ENCODE data around the gene TMEM17.

DNA sequence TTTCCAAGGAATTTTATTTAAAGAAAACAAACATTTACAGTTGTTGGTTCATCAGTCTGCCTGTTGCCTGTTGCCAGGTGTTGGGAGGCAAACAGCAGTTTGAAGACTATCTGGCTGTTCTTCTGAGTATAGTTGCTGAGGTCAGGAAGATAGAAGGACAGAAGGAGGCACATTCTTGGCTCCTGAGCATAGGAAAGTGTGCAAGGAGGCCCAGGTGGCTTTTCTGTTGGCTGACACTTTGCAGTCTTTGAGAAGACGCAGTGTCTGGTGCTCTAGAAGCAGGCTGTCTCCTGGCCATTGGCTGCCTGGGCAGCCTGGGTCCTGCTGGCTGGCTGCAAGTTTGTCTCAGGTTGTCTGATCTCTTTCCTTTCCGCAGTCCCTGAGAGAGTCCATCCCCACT lies 36.4 kb downstream of the TMEM17 start:
- TF ChIP-seq, protein P1, sequence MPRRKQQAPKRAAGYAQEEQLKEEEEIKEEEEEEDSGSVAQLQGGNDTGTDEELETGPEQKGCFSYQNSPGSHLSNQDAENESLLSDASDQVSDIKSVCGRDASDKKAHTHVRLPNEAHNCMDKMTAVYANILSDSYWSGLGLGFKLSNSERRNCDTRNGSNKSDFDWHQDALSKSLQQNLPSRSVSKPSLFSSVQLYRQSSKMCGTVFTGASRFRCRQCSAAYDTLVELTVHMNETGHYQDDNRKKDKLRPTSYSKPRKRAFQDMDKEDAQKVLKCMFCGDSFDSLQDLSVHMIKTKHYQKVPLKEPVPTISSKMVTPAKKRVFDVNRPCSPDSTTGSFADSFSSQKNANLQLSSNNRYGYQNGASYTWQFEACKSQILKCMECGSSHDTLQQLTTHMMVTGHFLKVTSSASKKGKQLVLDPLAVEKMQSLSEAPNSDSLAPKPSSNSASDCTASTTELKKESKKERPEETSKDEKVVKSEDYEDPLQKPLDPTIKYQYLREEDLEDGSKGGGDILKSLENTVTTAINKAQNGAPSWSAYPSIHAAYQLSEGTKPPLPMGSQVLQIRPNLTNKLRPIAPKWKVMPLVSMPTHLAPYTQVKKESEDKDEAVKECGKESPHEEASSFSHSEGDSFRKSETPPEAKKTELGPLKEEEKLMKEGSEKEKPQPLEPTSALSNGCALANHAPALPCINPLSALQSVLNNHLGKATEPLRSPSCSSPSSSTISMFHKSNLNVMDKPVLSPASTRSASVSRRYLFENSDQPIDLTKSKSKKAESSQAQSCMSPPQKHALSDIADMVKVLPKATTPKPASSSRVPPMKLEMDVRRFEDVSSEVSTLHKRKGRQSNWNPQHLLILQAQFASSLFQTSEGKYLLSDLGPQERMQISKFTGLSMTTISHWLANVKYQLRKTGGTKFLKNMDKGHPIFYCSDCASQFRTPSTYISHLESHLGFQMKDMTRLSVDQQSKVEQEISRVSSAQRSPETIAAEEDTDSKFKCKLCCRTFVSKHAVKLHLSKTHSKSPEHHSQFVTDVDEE (CRISPR knock-in tag; IDR thresholded peaks at IDR 0.05): no peak
- no peak for TF ChIP-seq ZFP30 (CRISPR knock-in tag; IDR thresholded peaks at IDR 0.05)
- TF ChIP-seq RARB (CRISPR knock-in tag; IDR thresholded peaks at IDR 0.05): no peak
- TF ChIP-seq, protein P2, sequence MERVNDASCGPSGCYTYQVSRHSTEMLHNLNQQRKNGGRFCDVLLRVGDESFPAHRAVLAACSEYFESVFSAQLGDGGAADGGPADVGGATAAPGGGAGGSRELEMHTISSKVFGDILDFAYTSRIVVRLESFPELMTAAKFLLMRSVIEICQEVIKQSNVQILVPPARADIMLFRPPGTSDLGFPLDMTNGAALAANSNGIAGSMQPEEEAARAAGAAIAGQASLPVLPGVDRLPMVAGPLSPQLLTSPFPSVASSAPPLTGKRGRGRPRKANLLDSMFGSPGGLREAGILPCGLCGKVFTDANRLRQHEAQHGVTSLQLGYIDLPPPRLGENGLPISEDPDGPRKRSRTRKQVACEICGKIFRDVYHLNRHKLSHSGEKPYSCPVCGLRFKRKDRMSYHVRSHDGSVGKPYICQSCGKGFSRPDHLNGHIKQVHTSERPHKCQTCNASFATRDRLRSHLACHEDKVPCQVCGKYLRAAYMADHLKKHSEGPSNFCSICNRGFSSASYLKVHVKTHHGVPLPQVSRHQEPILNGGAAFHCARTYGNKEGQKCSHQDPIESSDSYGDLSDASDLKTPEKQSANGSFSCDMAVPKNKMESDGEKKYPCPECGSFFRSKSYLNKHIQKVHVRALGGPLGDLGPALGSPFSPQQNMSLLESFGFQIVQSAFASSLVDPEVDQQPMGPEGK (CRISPR knock-in tag; IDR thresholded peaks at IDR 0.05; ENCODE audit: borderline replicate concordance): no peak
- no peak for TF ChIP-seq ZFP3 (CRISPR knock-in tag; IDR thresholded peaks at IDR 0.05)
- no peak for TF ChIP-seq TCF4 (CRISPR knock-in tag; IDR thresholded peaks at IDR 0.05; ENCODE audit: borderline replicate concordance)
- TF ChIP-seq ESRRG (CRISPR knock-in tag; IDR thresholded peaks at IDR 0.05): no peak
- TF ChIP-seq ZC3H10 (CRISPR knock-in tag; IDR thresholded peaks at IDR 0.05): no peak
- no peak for TF ChIP-seq BACH2 (CRISPR knock-in tag; IDR thresholded peaks at IDR 0.05; ENCODE audit: borderline replicate concordance)
- TF ChIP-seq ZNF565 (CRISPR knock-in tag; conservative IDR thresholded peaks at IDR 0.05; ENCODE audit: low read depth): no peak
- TF ChIP-seq, protein P3, sequence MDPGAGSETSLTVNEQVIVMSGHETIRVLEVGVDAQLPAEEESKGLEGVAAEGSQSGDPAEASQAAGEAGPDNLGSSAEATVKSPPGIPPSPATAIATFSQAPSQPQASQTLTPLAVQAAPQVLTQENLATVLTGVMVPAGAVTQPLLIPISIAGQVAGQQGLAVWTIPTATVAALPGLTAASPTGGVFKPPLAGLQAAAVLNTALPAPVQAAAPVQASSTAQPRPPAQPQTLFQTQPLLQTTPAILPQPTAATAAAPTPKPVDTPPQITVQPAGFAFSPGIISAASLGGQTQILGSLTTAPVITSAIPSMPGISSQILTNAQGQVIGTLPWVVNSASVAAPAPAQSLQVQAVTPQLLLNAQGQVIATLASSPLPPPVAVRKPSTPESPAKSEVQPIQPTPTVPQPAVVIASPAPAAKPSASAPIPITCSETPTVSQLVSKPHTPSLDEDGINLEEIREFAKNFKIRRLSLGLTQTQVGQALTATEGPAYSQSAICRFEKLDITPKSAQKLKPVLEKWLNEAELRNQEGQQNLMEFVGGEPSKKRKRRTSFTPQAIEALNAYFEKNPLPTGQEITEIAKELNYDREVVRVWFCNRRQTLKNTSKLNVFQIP (CRISPR knock-in tag; IDR thresholded peaks at IDR 0.05; ENCODE audit: borderline replicate concordance, low read depth): no peak
- no peak for TF ChIP-seq PPARA (CRISPR knock-in tag; IDR thresholded peaks at IDR 0.05; ENCODE audit: borderline replicate concordance)
- TF ChIP-seq, protein P4, sequence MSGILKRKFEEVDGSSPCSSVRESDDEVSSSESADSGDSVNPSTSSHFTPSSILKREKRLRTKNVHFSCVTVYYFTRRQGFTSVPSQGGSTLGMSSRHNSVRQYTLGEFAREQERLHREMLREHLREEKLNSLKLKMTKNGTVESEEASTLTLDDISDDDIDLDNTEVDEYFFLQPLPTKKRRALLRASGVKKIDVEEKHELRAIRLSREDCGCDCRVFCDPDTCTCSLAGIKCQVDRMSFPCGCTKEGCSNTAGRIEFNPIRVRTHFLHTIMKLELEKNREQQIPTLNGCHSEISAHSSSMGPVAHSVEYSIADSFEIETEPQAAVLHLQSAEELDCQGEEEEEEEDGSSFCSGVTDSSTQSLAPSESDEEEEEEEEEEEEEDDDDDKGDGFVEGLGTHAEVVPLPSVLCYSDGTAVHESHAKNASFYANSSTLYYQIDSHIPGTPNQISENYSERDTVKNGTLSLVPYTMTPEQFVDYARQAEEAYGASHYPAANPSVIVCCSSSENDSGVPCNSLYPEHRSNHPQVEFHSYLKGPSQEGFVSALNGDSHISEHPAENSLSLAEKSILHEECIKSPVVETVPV (CRISPR knock-in tag; IDR thresholded peaks at IDR 0.05): no peak
- no peak for TF ChIP-seq ZNF70 (CRISPR knock-in tag; IDR thresholded peaks at IDR 0.05)
